ENCODE results near the gene ERICH6B. TPM values are rescaled to one million over a fixed set of nuclear protein-coding genes. Genes with fewer than 3 reads are reported as not detected.
A peak's percentile ranks its signal among the peaks of the same experiment; 100 is the strongest.
"Not testable (repeated sequence)": the region's sequence is repeated elsewhere in the genome, so short reads cannot be mapped to it uniquely, and the experiment has no call there.

The ERICH6B gene
- polyA plus RNA-seq (2011; rRNA removed), result not detected in 2 replicates
- not detected in 2 replicates for polyA minus RNA-seq (2011; rRNA and poly(A)+ RNA removed)

GRCh38 chr13:45615501-45616101 is at the start of gene ERICH6B:
Gene ERICH6B (minus strand): TSS chr13:45615739. CDS start chr13:45597005, 18,734 bp downstream.
- no peaks in the 10 kb centered on the region for H3K36me3 ChIP-seq (ENCODE audit: control insufficient read depth, insufficient read depth, low read length)
- ChIA-PET CTCF (interaction anchor here (0.9 to 1.0 kb wide), 2 partner anchors 9 to 534 kb away, joined by 3 to 4 read pairs; no protein-coding TSS in a partner anchor), POLR2A (no interaction called here)
- no peak for DNase-seq (ENCODE audit: low read depth)
- no peak within 1 kb of the TSS for H3K4me3 ChIP-seq (ENCODE audit: low read depth, low read length)
- peaks cover 5% of the 10 kb centered on the region for H3K27me3 ChIP-seq (ENCODE audit: control insufficient read depth, insufficient read depth, low read length)
- TF ChIP-seq CTCF (IDR thresholded peaks at IDR 0.05; ENCODE audit: insufficient read depth, low read depth, low read length), result no peak

GRCh38 chr13:45662903-45663302 is 47.4 kb upstream of the ERICH6B start:
- H3K27me3 ChIP-seq (ENCODE audit: control insufficient read depth, insufficient read depth, low read length); DNase-seq (ENCODE audit: low read depth); POLR2A ChIA-PET; H3K4me3 ChIP-seq (ENCODE audit: low read depth, low read length); H3K36me3 ChIP-seq (ENCODE audit: control insufficient read depth, insufficient read depth, low read length); CTCF ChIA-PET: not testable (repeated sequence)

GRCh38 chr13:45662162-45662561 is 46.6 kb upstream of the ERICH6B start:
- H3K4me3 ChIP-seq (ENCODE audit: low read depth, low read length), result no peak overlapping the region
- no peaks in the 10 kb centered on the region for H3K27me3 ChIP-seq (ENCODE audit: control insufficient read depth, insufficient read depth, low read length)
- no peak for DNase-seq (ENCODE audit: low read depth)
- no peaks in the 10 kb centered on the region for H3K36me3 ChIP-seq (ENCODE audit: control insufficient read depth, insufficient read depth, low read length)
- ChIA-PET POLR2A (no interaction called here), CTCF (interaction anchor here (1.2 kb wide), 1 partner anchor 39 kb away, joined by 3 read pairs; no protein-coding TSS in a partner anchor)
- TF ChIP-seq CTCF (IDR thresholded peaks at IDR 0.05; ENCODE audit: insufficient read depth, low read depth, low read length), result no peak

GRCh38 chr13:45660458-45660857 is 44.9 kb upstream of the ERICH6B start:
- DNase-seq (ENCODE audit: low read depth); POLR2A ChIA-PET; H3K27me3 ChIP-seq (ENCODE audit: control insufficient read depth, insufficient read depth, low read length); CTCF ChIA-PET; H3K4me3 ChIP-seq (ENCODE audit: low read depth, low read length); H3K36me3 ChIP-seq (ENCODE audit: control insufficient read depth, insufficient read depth, low read length): not testable (repeated sequence)

GRCh38 chr13:45659536-45659935 is 44.0 kb upstream of the ERICH6B start:
- H3K27me3 ChIP-seq (ENCODE audit: control insufficient read depth, insufficient read depth, low read length), result no peaks in the 10 kb centered on the region
- H3K36me3 ChIP-seq (ENCODE audit: control insufficient read depth, insufficient read depth, low read length), result no peaks in the 10 kb centered on the region
- ChIA-PET POLR2A (no interaction called here), CTCF (no interaction called here)
- no peak for TF ChIP-seq CTCF (IDR thresholded peaks at IDR 0.05; ENCODE audit: insufficient read depth, low read depth, low read length)
- no peak overlapping the region for H3K4me3 ChIP-seq (ENCODE audit: low read depth, low read length)
- DNase-seq (ENCODE audit: low read depth), result no peak

- no peak overlapping the region for H3K4me3 ChIP-seq (ENCODE audit: low read depth, low read length)
- peak; percentile 76 for DNase-seq (ENCODE audit: low read depth)
- H3K36me3 ChIP-seq (ENCODE audit: control insufficient read depth, insufficient read depth, low read length), result no peaks in the 10 kb centered on the region
- TF ChIP-seq CTCF (IDR thresholded peaks at IDR 0.05; ENCODE audit: insufficient read depth, low read depth, low read length), result no peak
- ChIA-PET CTCF (no interaction called here), POLR2A (no interaction called here)
- peaks cover 2% of the 10 kb centered on the region; the same call in 1 of the 2 replicates for H3K27me3 ChIP-seq (ENCODE audit: control insufficient read depth, insufficient read depth, low read length)
Measured at GRCh38 chr13:45658586-45659235, 43.2 kb upstream of the ERICH6B start.
